Measurements from ENCODE around the gene WDR1.

DNA sequence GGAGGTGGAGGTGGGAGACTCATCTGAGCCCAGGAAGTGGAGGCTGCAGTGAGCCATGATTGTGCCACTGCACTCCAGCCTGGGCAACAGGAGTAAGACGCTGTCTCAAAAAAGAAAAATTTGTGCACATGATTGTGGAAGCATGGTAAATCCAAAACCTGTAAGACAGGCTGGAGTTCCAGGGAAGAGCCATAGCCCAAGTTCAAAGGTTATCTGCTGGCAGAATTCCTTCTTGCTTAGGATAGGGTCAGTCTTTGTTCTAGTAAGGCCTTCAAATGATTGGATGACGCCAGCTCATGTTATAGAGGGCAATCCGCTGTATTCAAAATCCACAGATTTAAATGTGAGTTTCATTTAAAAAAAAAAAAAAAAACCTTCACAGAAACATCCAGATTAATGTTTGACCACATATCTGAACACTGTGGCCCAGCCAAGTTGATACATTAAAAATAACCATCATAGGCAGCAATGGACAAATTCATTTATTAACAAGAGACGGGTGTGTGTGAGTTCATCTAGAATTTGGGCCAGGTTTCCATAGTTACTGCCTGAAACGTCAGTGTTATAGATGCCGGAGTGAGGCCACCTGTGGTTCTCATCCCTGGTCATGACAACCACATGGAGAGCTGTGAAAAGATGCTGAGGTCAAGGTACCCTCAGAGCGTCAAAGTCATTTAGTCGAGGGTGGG, 60.1 kb downstream of the WDR1 start:
- TF ChIP-seq, protein P1, sequence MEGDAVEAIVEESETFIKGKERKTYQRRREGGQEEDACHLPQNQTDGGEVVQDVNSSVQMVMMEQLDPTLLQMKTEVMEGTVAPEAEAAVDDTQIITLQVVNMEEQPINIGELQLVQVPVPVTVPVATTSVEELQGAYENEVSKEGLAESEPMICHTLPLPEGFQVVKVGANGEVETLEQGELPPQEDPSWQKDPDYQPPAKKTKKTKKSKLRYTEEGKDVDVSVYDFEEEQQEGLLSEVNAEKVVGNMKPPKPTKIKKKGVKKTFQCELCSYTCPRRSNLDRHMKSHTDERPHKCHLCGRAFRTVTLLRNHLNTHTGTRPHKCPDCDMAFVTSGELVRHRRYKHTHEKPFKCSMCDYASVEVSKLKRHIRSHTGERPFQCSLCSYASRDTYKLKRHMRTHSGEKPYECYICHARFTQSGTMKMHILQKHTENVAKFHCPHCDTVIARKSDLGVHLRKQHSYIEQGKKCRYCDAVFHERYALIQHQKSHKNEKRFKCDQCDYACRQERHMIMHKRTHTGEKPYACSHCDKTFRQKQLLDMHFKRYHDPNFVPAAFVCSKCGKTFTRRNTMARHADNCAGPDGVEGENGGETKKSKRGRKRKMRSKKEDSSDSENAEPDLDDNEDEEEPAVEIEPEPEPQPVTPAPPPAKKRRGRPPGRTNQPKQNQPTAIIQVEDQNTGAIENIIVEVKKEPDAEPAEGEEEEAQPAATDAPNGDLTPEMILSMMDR (CRISPR knock-in tag; IDR thresholded peaks at IDR 0.05), result no peak
- TF ChIP-seq POLR2A (IDR thresholded peaks at IDR 0.05; ENCODE audit: insufficient read depth in 1 of 2, low read depth in 2 of 2, low read length in 2 of 2), result no peak
- TF ChIP-seq, protein P2, sequence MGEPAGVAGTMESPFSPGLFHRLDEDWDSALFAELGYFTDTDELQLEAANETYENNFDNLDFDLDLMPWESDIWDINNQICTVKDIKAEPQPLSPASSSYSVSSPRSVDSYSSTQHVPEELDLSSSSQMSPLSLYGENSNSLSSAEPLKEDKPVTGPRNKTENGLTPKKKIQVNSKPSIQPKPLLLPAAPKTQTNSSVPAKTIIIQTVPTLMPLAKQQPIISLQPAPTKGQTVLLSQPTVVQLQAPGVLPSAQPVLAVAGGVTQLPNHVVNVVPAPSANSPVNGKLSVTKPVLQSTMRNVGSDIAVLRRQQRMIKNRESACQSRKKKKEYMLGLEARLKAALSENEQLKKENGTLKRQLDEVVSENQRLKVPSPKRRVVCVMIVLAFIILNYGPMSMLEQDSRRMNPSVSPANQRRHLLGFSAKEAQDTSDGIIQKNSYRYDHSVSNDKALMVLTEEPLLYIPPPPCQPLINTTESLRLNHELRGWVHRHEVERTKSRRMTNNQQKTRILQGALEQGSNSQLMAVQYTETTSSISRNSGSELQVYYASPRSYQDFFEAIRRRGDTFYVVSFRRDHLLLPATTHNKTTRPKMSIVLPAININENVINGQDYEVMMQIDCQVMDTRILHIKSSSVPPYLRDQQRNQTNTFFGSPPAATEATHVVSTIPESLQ (CRISPR knock-in tag; conservative IDR thresholded peaks at IDR 0.05), result no peak
